Tibial nerve (tissue), 4 donors: ENCODE results near the gene PPT2.

Source experiments
- EP300 ChIP-seq, 2 donors: sonication (generic); formaldehyde crosslinking; IDR thresholded peaks; one replicate each; pipeline ENCODE4 v1.6.1; 2017; ENCODE audit warnings: antibody characterized with exemption in 2 of 2, mild to moderate bottlenecking in 1 of 2
- POLR2A ChIP-seq, 2 donors: fragments of 450-650 bp; IDR thresholded peaks; one replicate each; pipeline ENCODE4 v1.6.1; 2017; ENCODE audit warnings: antibody characterized with exemption in 2 of 2, mild to moderate bottlenecking in 2 of 2, moderate library complexity in 2 of 2
- TF ChIP-seq, protein P1 (sequence below), 5 experiments: fragments of 200-600 bp in 3 of 5; fragments of 450-650 bp in 2 of 5; sonication (generic) in 3 of 5; IDR thresholded peaks; one replicate each; pipeline ENCODE4 v1.5.1; 2016 to 2019; ENCODE audit warnings: antibody characterized with exemption in 5 of 5, mild to moderate bottlenecking in 3 of 5, moderate library complexity in 2 of 5

GRCh38 chr6:32196682-32197616, 43.0 kb downstream of the PPT2 start:
- peak in 1 of 2 donors; percentile 36 for TF ChIP-seq POLR2A (IDR thresholded peaks at IDR 0.05)
- TF ChIP-seq, protein P1, sequence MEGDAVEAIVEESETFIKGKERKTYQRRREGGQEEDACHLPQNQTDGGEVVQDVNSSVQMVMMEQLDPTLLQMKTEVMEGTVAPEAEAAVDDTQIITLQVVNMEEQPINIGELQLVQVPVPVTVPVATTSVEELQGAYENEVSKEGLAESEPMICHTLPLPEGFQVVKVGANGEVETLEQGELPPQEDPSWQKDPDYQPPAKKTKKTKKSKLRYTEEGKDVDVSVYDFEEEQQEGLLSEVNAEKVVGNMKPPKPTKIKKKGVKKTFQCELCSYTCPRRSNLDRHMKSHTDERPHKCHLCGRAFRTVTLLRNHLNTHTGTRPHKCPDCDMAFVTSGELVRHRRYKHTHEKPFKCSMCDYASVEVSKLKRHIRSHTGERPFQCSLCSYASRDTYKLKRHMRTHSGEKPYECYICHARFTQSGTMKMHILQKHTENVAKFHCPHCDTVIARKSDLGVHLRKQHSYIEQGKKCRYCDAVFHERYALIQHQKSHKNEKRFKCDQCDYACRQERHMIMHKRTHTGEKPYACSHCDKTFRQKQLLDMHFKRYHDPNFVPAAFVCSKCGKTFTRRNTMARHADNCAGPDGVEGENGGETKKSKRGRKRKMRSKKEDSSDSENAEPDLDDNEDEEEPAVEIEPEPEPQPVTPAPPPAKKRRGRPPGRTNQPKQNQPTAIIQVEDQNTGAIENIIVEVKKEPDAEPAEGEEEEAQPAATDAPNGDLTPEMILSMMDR (IDR thresholded peaks at IDR 0.05): peak in 2 of 5 experiments; percentile 10 to 34
- peak in 1 of 2 donors; percentile 23 for TF ChIP-seq EP300 (IDR thresholded peaks at IDR 0.05)
